ENCODE data around the gene CDKL2.

DNA sequence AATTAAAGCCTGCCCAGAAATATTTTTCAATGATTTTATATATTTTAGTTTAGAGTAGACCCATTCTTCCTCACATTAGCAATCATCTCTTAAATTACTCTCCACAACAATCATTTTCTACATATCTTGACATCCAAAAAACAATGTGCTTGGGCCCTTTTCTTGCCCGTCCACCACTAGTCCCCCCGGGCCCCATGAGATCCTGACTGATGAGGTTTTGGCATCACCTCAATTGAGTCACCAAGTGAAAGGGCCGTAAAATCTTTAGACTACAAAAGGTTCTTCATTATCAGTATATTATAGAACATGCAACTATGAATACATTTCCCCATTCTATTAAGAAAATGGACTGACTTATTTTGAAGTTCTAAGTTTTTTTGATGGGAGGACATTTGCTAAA, 4.0 kb upstream of the CDKL2 start:
- no peak for TF ChIP-seq POLR2A (IDR thresholded peaks at IDR 0.05)
- TF ChIP-seq, protein P1, sequence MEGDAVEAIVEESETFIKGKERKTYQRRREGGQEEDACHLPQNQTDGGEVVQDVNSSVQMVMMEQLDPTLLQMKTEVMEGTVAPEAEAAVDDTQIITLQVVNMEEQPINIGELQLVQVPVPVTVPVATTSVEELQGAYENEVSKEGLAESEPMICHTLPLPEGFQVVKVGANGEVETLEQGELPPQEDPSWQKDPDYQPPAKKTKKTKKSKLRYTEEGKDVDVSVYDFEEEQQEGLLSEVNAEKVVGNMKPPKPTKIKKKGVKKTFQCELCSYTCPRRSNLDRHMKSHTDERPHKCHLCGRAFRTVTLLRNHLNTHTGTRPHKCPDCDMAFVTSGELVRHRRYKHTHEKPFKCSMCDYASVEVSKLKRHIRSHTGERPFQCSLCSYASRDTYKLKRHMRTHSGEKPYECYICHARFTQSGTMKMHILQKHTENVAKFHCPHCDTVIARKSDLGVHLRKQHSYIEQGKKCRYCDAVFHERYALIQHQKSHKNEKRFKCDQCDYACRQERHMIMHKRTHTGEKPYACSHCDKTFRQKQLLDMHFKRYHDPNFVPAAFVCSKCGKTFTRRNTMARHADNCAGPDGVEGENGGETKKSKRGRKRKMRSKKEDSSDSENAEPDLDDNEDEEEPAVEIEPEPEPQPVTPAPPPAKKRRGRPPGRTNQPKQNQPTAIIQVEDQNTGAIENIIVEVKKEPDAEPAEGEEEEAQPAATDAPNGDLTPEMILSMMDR (IDR thresholded peaks at IDR 0.05): no peak

Measured in thyroid gland (tissue), 4 donors.